22Rv1 (cell line): ENCODE results near the gene PLAC9.

Source experiments
- H3K27ac ChIP-seq: fragments of 450-650 bp; 2 replicates; pipeline ENCODE4 v1.5.1; 2017
- ZFX ChIP-seq: fragments of 450-650 bp; IDR thresholded peaks from 2 replicates; pipeline ENCODE4 v1.6.1; 2017; ENCODE audit warnings: antibody characterized with exemption, borderline replicate concordance
- TF ChIP-seq, protein P1 (sequence below): fragments of 450-650 bp; IDR thresholded peaks from 2 replicates; pipeline ENCODE4 v1.5.1; 2017; ENCODE audit warnings: mild to moderate bottlenecking

Gene PLAC9

DNA sequence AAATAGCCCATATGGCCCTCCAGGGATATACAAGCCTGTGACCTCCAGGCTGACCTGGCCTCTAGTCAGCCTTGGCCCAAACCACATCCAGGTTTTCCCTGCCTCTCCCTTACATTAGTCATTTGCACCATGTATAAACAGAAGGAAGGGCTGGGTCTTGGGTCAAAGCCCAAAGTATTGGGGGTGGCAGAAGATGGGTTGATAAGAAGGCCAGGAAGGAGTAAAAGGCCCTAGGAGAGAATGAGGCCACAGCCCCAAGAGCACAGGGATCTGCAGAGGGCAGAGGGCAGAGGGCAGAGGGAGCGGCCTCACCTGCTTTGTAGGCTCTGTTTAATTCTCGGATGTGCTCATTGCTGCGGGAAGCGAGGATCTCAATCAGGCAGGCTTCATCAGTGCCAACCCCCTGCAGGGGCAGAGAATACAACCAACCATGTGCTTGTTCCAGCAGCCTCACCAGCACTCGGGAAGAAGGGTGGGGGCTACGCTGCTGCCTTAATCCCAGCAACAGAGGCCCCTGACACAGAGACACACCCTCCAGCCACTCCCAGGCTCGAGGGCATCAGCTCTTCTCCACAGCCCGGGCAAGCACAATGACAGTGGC is 31.3 kb downstream of the PLAC9 start:
- TF ChIP-seq, protein P1, sequence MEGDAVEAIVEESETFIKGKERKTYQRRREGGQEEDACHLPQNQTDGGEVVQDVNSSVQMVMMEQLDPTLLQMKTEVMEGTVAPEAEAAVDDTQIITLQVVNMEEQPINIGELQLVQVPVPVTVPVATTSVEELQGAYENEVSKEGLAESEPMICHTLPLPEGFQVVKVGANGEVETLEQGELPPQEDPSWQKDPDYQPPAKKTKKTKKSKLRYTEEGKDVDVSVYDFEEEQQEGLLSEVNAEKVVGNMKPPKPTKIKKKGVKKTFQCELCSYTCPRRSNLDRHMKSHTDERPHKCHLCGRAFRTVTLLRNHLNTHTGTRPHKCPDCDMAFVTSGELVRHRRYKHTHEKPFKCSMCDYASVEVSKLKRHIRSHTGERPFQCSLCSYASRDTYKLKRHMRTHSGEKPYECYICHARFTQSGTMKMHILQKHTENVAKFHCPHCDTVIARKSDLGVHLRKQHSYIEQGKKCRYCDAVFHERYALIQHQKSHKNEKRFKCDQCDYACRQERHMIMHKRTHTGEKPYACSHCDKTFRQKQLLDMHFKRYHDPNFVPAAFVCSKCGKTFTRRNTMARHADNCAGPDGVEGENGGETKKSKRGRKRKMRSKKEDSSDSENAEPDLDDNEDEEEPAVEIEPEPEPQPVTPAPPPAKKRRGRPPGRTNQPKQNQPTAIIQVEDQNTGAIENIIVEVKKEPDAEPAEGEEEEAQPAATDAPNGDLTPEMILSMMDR = no peak
- no peak for TF ChIP-seq ZFX
- no peak overlapping the region for H3K27ac ChIP-seq

DNA sequence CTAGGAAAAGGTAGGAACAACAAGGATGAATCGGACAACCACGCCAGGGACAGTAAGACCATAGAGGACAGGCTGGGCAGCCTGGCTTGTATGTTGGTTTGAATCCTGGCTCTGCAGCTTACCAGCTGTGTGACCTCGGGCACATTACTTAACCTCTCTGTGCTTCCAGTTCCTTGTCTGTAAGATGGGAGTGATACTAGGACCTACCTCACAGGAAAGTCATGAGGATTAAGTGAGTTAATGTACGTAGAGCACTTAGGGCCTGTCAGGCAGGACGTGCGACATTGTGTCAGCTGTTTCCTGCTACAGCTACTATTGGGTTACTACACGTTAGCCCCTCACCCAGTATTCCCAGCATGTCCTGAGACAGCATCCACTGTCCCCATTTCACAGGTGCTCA is 32.1 kb downstream of the PLAC9 start:
- H3K27ac ChIP-seq = no peak overlapping the region
- TF ChIP-seq ZFX = no peak
- TF ChIP-seq, protein P1 = no peak

DNA sequence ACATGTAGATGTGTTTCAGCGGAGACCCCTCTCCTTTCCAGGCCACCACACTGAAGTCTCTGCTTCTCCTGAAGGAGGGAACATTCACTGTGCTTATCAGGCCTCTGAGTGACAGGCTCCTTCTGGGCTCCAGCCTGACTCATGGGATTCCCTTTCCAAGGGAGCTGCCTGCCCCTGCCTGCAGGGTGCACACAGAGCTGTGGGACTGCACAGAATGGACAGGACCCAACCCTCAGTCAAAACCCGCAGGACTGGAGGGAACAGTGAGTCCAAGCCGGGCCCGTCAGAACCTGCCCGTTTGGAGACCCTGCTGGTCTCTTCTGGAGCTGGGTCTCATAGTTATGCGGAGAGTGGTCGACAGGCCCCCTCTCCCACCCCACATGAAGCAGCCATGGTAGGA is 32.6 kb downstream of the PLAC9 start:
- no peak overlapping the region for H3K27ac ChIP-seq
- TF ChIP-seq, protein P1 = no peak
- TF ChIP-seq ZFX = no peak

DNA sequence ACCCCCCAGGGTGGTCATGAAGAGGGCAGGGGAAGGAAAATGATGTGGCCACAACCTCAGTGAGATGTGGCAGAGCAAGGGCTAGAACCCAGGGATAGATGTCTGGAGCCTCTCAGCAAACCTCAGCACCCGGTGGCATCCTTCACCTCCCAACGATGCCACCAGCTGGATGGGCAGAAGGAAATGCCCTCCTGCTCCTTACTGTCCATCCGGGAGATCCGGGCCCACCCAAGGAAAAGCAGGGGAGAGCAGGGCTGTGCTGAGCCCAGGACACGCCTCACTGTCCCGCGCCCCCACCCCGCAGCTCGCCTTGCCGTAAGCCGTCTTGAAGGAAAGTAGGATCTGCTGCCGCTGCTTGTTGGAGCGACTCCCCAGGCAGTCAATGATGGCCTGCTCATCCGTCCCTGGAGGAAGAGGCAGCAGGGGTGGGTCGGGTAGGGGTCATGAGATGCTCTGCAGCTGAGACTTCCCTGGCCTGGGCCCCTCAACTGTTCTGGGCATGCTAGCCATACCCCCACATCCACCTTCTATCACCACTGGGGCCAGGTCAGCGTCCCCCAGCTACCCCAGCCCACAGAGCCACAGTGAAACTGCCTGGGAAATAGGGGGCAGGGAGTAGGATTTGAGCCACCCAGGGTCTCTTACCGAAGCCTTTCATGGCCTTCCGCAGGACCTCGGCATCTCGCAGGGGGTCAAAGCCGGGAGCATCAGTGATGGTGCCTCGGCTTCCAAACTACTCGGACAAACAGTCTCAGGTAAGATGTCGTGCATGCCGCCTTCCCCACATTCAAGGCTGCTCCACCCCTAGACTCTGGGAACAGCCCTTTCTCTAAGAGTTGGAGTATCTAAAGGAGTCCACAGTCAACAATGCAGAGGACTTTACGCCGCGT is 34.3 kb downstream of the PLAC9 start:
- H3K27ac ChIP-seq = no peak overlapping the region
- no peak for TF ChIP-seq ZFX
- TF ChIP-seq, protein P1 = no peak

DNA sequence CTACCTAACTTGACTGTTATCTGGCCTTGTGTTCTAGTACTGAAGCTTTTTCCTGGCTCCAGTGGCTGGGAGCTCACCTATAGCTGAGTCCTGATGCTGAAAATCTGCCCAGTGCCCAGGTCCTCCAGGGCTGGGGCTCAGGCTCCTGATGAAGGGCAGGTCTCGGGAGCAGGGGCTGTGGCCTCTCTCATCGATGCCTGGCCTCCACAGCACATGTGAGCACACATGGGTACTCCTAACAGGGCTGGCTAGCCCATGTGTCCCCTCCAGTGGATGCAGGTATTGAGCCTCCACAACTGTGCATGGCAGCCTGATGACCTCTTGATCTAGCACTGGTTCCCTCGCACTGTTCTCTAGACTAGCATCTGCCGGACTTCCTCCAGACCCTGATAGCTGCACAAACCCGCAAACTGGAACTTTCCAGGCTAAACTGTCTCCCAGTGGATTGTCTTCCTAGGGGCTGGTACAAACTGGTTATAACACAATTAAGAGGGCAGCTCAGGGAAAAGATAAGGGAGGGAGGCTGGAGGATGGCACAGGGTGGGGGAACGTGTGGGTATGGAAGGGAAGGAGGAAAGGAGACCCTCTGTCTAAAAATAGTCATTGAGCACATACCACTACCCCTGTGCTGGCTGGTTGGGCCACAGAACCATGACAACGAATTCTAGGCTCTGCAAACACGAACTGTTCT is 35.1 kb downstream of the PLAC9 start:
- TF ChIP-seq, protein P1 = no peak
- TF ChIP-seq ZFX = no peak
- no peak overlapping the region for H3K27ac ChIP-seq

DNA sequence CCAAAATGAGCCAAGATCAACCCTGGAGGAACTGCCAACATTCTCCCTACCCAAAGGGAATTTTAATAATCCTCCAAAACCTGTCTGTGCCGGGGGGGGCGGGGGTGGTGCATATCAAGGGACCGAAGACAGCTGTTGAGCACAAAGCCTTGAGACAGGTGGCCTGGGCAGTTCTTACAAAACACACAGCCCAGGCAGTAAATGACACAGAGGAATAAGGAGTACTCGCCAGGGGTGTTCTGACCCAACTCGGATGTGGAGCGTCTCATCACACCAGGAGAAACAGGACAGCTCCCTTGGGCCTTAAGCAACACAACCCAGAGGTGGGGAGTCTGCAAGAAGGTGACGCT is 35.6 kb downstream of the PLAC9 start:
- no peak for TF ChIP-seq ZFX
- TF ChIP-seq, protein P1 = no peak

More for the DNA sequence above, 35.6 kb downstream of the PLAC9 start:
- H3K27ac ChIP-seq = no peak overlapping the region
